Measurements from ENCODE around the gene ITPR2. TPM values are rescaled to one million over a fixed set of nuclear protein-coding genes. Genes with fewer than 3 reads are reported as not detected.

ITPR2 gene
- total RNA-seq, 2 donors from 2014 or later, result 14.8 to 74.4 TPM

GRCh38 chr12:26621932-26622331, 211.1 kb downstream of the ITPR2 start:
- Histone ChIP-seq H3K4me1 (ENCODE audit: control insufficient read depth, insufficient read depth, low read length) (no peaks in the 10 kb centered on the region), H3K4me3 (ENCODE audit: low read length) (no peak overlapping the region), H3K36me3 (ENCODE audit: control insufficient read depth, insufficient read depth, low read length) (no peaks in the 10 kb centered on the region), H3K27ac (ENCODE audit: low read depth, low read length) (no peak overlapping the region), H3K9ac (ENCODE audit: extremely low read depth, low read length, poor library complexity, severe bottlenecking) (no peak overlapping the region), H3K9me3 (ENCODE audit: control insufficient read depth, low read length) (no peaks in the 10 kb centered on the region), H3K27me3 (ENCODE audit: control insufficient read depth, insufficient read depth, low read length, poor library complexity, severe bottlenecking) (no peaks in the 10 kb centered on the region)
- Mint-ChIP-seq H3K4me1 (no peaks in the 10 kb centered on the region), H3K36me3 (ENCODE audit: low read depth) (peaks cover 32% of the 10 kb centered on the region), H3K27ac (no peak overlapping the region), H3K9me3 (no peaks in the 10 kb centered on the region), H3K4me3 (no peak overlapping the region), H3K27me3 (ENCODE audit: insufficient read depth) (no peaks in the 10 kb centered on the region)
- TF ChIP-seq CTCF (conservative IDR thresholded peaks at IDR 0.05), result no peak
- DNase-seq, result no peak
- 91 to 100% methylated on average over 3 of the region's 3 CpGs for WGBS, 2 experiments (ENCODE audit: insufficient coverage in 1 of 2, insufficient read length in 1 of 2)

- Histone ChIP-seq H3K9ac (ENCODE audit: extremely low read depth, low read length, poor library complexity, severe bottlenecking) (no peak overlapping the region), H3K4me1 (ENCODE audit: control insufficient read depth, insufficient read depth, low read length) (no peaks in the 10 kb centered on the region), H3K27me3 (ENCODE audit: control insufficient read depth, insufficient read depth, low read length, poor library complexity, severe bottlenecking) (no peaks in the 10 kb centered on the region), H3K27ac (ENCODE audit: low read depth, low read length) (no peak overlapping the region), H3K4me3 (ENCODE audit: low read length) (no peak overlapping the region), H3K36me3 (ENCODE audit: control insufficient read depth, insufficient read depth, low read length) (no peaks in the 10 kb centered on the region), H3K9me3 (ENCODE audit: control insufficient read depth, low read length) (no peaks in the 10 kb centered on the region)
- H3K9me3 Mint-ChIP-seq, result no peaks in the 10 kb centered on the region
- no peaks in the 10 kb centered on the region for H3K4me1 Mint-ChIP-seq
- TF ChIP-seq CTCF (conservative IDR thresholded peaks at IDR 0.05), result no peak
- no peak overlapping the region for H3K4me3 Mint-ChIP-seq
- no peaks in the 10 kb centered on the region for H3K27me3 Mint-ChIP-seq (ENCODE audit: insufficient read depth)
- DNase-seq, result no peak
- WGBS, 2 experiments (ENCODE audit: insufficient coverage in 1 of 2, insufficient read length in 1 of 2), result 84 to 94% methylated on average over 3 to 5 of the region's 5 CpGs
- peaks cover 26% of the 10 kb centered on the region for H3K36me3 Mint-ChIP-seq (ENCODE audit: low read depth)
- H3K27ac Mint-ChIP-seq, result no peak overlapping the region
Observed at GRCh38 chr12:26620907-26621306, 212.1 kb downstream of the ITPR2 start.

- Mint-ChIP-seq H3K36me3 (ENCODE audit: low read depth) (peaks cover 19% of the 10 kb centered on the region), H3K27me3 (ENCODE audit: insufficient read depth) (no peaks in the 10 kb centered on the region)
Observed at GRCh38 chr12:26617513-26617912, 215.5 kb downstream of the ITPR2 start.

More at GRCh38 chr12:26617513-26617912, 215.5 kb downstream of the ITPR2 start:
- Mint-ChIP-seq H3K4me3 (no peak overlapping the region), H3K9me3 (no peaks in the 10 kb centered on the region), H3K4me1 (peaks cover 3% of the 10 kb centered on the region), H3K27ac (no peak overlapping the region)
- no peak for TF ChIP-seq CTCF (conservative IDR thresholded peaks at IDR 0.05)
- no peak for DNase-seq
- H3K36me3 ChIP-seq (ENCODE audit: control insufficient read depth, insufficient read depth, low read length), result no peaks in the 10 kb centered on the region
- no peak overlapping the region for H3K9ac ChIP-seq (ENCODE audit: extremely low read depth, low read length, poor library complexity, severe bottlenecking)
- WGBS, 2 experiments (ENCODE audit: insufficient coverage in 1 of 2, insufficient read length in 1 of 2), result 94 to 100% methylated on average over 1 of the region's 1 CpG
- H3K27me3 ChIP-seq (ENCODE audit: control insufficient read depth, insufficient read depth, low read length, poor library complexity, severe bottlenecking), result no peaks in the 10 kb centered on the region
- H3K27ac ChIP-seq (ENCODE audit: low read depth, low read length), result no peak overlapping the region
- peaks cover under 1% of the 10 kb centered on the region for H3K4me1 ChIP-seq (ENCODE audit: control insufficient read depth, insufficient read depth, low read length)
- H3K4me3 ChIP-seq (ENCODE audit: low read length), result no peak overlapping the region
- H3K9me3 ChIP-seq (ENCODE audit: control insufficient read depth, low read length), result no peaks in the 10 kb centered on the region

All from endodermal cell (in vitro differentiated cells).